ENCODE results near the gene RAB3D. TPM values are rescaled to one million over a fixed set of nuclear protein-coding genes. Genes with fewer than 3 reads are reported as not detected.

The RAB3D gene
- total RNA-seq, 3 donors from 2014 or later = 17.9 to 23.7 (median 22.6) TPM

DNA sequence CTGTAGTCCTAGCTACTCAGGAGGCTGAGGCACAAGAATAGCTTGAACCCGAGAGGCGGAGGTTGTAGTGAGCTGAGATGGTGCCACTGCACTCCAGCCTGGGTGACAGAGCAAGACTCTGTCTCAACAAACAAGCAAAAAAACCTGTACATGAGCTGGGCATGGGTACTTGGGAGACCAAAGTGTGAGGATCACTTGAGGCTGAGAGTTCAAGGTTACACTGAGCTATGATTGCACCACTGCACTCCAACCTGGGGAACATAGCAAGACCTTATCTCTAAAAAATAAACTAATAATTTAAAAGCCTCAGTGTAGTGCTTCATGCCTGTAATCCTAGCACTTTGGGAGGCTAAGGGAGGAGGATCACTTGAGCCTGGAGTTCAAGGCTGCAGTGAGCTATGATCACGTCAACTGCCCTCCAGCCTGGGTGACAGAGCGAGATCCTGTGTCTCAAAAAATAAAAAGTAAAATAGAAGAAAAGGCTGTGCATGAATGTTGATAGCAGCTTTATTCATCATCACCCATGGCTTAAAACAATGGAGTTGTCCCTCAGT lies 64.8 kb downstream of the RAB3D start:
- intact Hi-C loops (cut with DNase I; ENCODE audit: low total_unique reads) = no loop called here
- Histone ChIP-seq H3K9me3 (no peaks in the 10 kb centered on the region), H3K36me3 (no peaks in the 10 kb centered on the region), H3K27ac (no peak overlapping the region), H3K4me3 (no peak overlapping the region), H3K27me3 (no peaks in the 10 kb centered on the region), H3K4me1 (no peaks in the 10 kb centered on the region)
- DNase-seq (ENCODE audit: low spot score in 2 of 2) = no peak
- TF ChIP-seq, protein P1, sequence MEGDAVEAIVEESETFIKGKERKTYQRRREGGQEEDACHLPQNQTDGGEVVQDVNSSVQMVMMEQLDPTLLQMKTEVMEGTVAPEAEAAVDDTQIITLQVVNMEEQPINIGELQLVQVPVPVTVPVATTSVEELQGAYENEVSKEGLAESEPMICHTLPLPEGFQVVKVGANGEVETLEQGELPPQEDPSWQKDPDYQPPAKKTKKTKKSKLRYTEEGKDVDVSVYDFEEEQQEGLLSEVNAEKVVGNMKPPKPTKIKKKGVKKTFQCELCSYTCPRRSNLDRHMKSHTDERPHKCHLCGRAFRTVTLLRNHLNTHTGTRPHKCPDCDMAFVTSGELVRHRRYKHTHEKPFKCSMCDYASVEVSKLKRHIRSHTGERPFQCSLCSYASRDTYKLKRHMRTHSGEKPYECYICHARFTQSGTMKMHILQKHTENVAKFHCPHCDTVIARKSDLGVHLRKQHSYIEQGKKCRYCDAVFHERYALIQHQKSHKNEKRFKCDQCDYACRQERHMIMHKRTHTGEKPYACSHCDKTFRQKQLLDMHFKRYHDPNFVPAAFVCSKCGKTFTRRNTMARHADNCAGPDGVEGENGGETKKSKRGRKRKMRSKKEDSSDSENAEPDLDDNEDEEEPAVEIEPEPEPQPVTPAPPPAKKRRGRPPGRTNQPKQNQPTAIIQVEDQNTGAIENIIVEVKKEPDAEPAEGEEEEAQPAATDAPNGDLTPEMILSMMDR (IDR thresholded peaks at IDR 0.05) = no peak
- TF ChIP-seq POLR2AphosphoS5 (IDR thresholded peaks at IDR 0.05) = no peak
- TF ChIP-seq POLR2A (IDR thresholded peaks at IDR 0.05) = no peak

DNA sequence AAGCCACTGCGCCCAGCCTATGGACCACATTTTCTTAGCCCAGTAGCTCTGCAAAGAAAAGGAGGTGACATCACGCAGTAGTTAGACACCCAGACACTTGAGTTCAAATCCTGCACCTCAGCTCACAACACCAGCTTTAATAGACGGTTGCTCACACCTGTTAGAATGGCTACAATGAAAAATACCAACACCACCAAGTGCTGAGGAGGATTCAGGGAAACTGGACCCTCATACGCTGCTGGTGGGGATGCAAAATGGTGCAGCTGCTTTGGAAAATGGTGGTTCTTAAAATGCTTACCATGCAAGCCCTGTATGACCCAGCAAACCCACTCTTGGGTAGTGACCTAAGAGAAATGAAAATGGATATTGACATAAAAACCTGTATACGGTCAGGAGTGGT lies 65.5 kb downstream of the RAB3D start:
- intact Hi-C loops (cut with DNase I; ENCODE audit: low total_unique reads) = no loop called here
- no peak for DNase-seq (ENCODE audit: low spot score in 2 of 2)
- Histone ChIP-seq H3K4me1 (no peaks in the 10 kb centered on the region), H3K36me3 (no peaks in the 10 kb centered on the region), H3K27me3 (no peaks in the 10 kb centered on the region), H3K9me3 (no peaks in the 10 kb centered on the region), H3K27ac (no peak overlapping the region), H3K4me3 (no peak overlapping the region)
- TF ChIP-seq POLR2A (IDR thresholded peaks at IDR 0.05) = no peak
- TF ChIP-seq, protein P1 (IDR thresholded peaks at IDR 0.05) = no peak
- no peak for TF ChIP-seq POLR2AphosphoS5 (IDR thresholded peaks at IDR 0.05)

GRCh38 chr19:11273296-11273695 lies 66.2 kb downstream of the RAB3D start:
- no peak for DNase-seq (ENCODE audit: low spot score in 2 of 2)
- H3K27ac ChIP-seq = no peak overlapping the region
- no peaks in the 10 kb centered on the region for H3K9me3 ChIP-seq
- TF ChIP-seq, protein P1 (IDR thresholded peaks at IDR 0.05) = no peak
- TF ChIP-seq POLR2A (IDR thresholded peaks at IDR 0.05) (no peak), POLR2AphosphoS5 (IDR thresholded peaks at IDR 0.05) (no peak)
- H3K4me3 ChIP-seq = no peak overlapping the region
- no peaks in the 10 kb centered on the region for H3K36me3 ChIP-seq
- H3K4me1 ChIP-seq = no peaks in the 10 kb centered on the region
- intact Hi-C loops (cut with DNase I; ENCODE audit: low total_unique reads) = no loop called here
- no peaks in the 10 kb centered on the region for H3K27me3 ChIP-seq

Other genes with a start within 250 kb of the RAB3D start
- gene SPC24, start 183.9 kb downstream of the RAB3D start, total RNA-seq = 1 to 10 TPM in 2 of 3 donors, under 1 TPM in 1; 0.66 to 4.8 (median 2.3) TPM
- gene KANK2, start 142.1 kb downstream of the RAB3D start, total RNA-seq = 100 to 1,000 TPM; 142 to 477 (median 197) TPM
- 10 to 100 TPM in 1 of 3 donors, under 1 TPM in 1, not detected in 1; 0.44 to 17.9 TPM for gene ANGPTL8, start 100.0 kb downstream of the RAB3D start, total RNA-seq
- 10 to 100 TPM; 20.9 to 59.3 (median 49.6) TPM for gene DOCK6, start 77.1 kb downstream of the RAB3D start, total RNA-seq
- not detected for gene TSPAN16, start 43.5 kb downstream of the RAB3D start, total RNA-seq
- gene TMEM205, start 6.6 kb upstream of the RAB3D start, total RNA-seq = 100 to 1,000 TPM; 216 to 286 (median 243) TPM
- 10 to 100 TPM in 2 of 3 donors, 1 to 10 TPM in 1; 8.6 to 30.2 (median 25.5) TPM for gene CCDC159, start 6.9 kb upstream of the RAB3D start, total RNA-seq
- gene PLPPR2, start 15.8 kb upstream of the RAB3D start, total RNA-seq = 10 to 100 TPM in 2 of 3 donors, 1 to 10 TPM in 1; 7.7 to 19.0 (median 11.3) TPM
- gene SWSAP1, start 35.0 kb upstream of the RAB3D start, total RNA-seq = 1 to 10 TPM; 1.1 to 2.6 (median 2.2) TPM
- 1 to 10 TPM; 2.9 to 6.2 (median 4.1) TPM for gene EPOR, start 44.7 kb upstream of the RAB3D start, total RNA-seq
- gene RGL3, start 79.7 kb upstream of the RAB3D start, total RNA-seq = 10 to 100 TPM in 1 of 3 donors, 1 to 10 TPM in 2; 3.7 to 18.4 (median 9.8) TPM
- gene ODAD3, start 95.5 kb upstream of the RAB3D start, total RNA-seq = under 1 TPM in 2 of 3 donors, not detected in 1; 0.33 to 0.59 TPM
- 10 to 100 TPM; 69.5 to 95.9 (median 92.1) TPM for gene PRKCSH, start 96.0 kb upstream of the RAB3D start, total RNA-seq
- gene ELAVL3, start 141.4 kb upstream of the RAB3D start, total RNA-seq = not detected
- 10 to 100 TPM in 2 of 3 donors, 1 to 10 TPM in 1; 3.4 to 14.0 (median 10.8) TPM for gene ZNF653, start 166.2 kb upstream of the RAB3D start, total RNA-seq
- gene ECSIT, start 189.5 kb upstream of the RAB3D start, total RNA-seq = 10 to 100 TPM; 37.0 to 56.0 (median 53.6) TPM
- 100 to 1,000 TPM in 1 of 3 donors, 10 to 100 TPM in 1, 1 to 10 TPM in 1; 2.2 to 106 (median 74.3) TPM for gene CNN1, start 199.2 kb upstream of the RAB3D start, total RNA-seq
- 10 to 100 TPM; 31.7 to 38.0 (median 37.3) TPM for gene ELOF1, start 219.6 kb upstream of the RAB3D start, total RNA-seq
- gene ACP5, start 238.0 kb upstream of the RAB3D start, total RNA-seq = 100 to 1,000 TPM in 1 of 3 donors, 10 to 100 TPM in 2; 33.4 to 101 (median 92.8) TPM